Measurements from ENCODE around the gene GAPVD1. TPM values are rescaled to one million over a fixed set of nuclear protein-coding genes. Genes with fewer than 3 reads are reported as not detected.

GAPVD1 gene
- total RNA-seq, 1 experiment from 2014 or later = 39.5 TPM

GRCh38 chr9:125341566-125341965 lies 79.9 kb downstream of the GAPVD1 start:
- H2BK12ac ChIP-seq (ENCODE audit: insufficient read length, low read depth, low read length) = no peak overlapping the region
- H2BK5ac ChIP-seq (ENCODE audit: insufficient read length, low read length) = no peak overlapping the region
- H3K56ac ChIP-seq (ENCODE audit: insufficient read length, low read depth, low read length) = no peak overlapping the region
- H2BK15ac ChIP-seq (ENCODE audit: low read depth, low read length) = no peak overlapping the region
- H3T11ph ChIP-seq (ENCODE audit: low read length) = no peak overlapping the region
- Mint-ChIP-seq H3K4me1 (peaks cover 23 to 30% of the 10 kb centered on the region in 2 experiments), H3K27me3 (ENCODE audit: low read depth) (no peaks in the 10 kb centered on the region), H3K36me3 (ENCODE audit: insufficient read depth in 1 of 3, low read depth in 3 of 3) (peaks cover 5 to 34% (median 18%) of the 10 kb centered on the region in 3 experiments; a peak in 6 of 7 replicates), H3K4me3 (no peak overlapping the region), H3K27ac (peak overlapping the region in 1 of 3 experiments; percentile 81; a peak in 2 of 7 replicates), H3K9me3 (no peaks in the 10 kb centered on the region)
- no peak for DNase-seq
- H3K27ac ChIP-seq (ENCODE audit: insufficient read length, low read depth, low read length) = no peak overlapping the region
- H4K91ac ChIP-seq (ENCODE audit: insufficient read length, low read depth, low read length) = no peak overlapping the region
- TF ChIP-seq, protein P1, sequence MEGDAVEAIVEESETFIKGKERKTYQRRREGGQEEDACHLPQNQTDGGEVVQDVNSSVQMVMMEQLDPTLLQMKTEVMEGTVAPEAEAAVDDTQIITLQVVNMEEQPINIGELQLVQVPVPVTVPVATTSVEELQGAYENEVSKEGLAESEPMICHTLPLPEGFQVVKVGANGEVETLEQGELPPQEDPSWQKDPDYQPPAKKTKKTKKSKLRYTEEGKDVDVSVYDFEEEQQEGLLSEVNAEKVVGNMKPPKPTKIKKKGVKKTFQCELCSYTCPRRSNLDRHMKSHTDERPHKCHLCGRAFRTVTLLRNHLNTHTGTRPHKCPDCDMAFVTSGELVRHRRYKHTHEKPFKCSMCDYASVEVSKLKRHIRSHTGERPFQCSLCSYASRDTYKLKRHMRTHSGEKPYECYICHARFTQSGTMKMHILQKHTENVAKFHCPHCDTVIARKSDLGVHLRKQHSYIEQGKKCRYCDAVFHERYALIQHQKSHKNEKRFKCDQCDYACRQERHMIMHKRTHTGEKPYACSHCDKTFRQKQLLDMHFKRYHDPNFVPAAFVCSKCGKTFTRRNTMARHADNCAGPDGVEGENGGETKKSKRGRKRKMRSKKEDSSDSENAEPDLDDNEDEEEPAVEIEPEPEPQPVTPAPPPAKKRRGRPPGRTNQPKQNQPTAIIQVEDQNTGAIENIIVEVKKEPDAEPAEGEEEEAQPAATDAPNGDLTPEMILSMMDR (conservative IDR thresholded peaks at IDR 0.05) = no peak
- H3K4me1 ChIP-seq (ENCODE audit: insufficient read depth, low read length) = peaks cover 3% of the 10 kb centered on the region; the same call in 1 of the 2 replicates
- H3K23me2 ChIP-seq (ENCODE audit: insufficient read length, low read depth, low read length, poor library complexity, severe bottlenecking) = no peaks in the 10 kb centered on the region
- H3K23ac ChIP-seq (ENCODE audit: insufficient read length, low read depth, low read length) = no peak overlapping the region
- H3K79me1 ChIP-seq (ENCODE audit: insufficient read depth, low read depth, low read length, poor library complexity, severe bottlenecking) = peaks cover 2% of the 10 kb centered on the region
- H3K79me2 ChIP-seq (ENCODE audit: insufficient read depth, low read length) = no peaks in the 10 kb centered on the region
- no peak overlapping the region for H4K5ac ChIP-seq (ENCODE audit: insufficient read length, low read depth, low read length)
- H3K4me2 ChIP-seq (ENCODE audit: insufficient read depth, insufficient read length, low read length) = no peak overlapping the region
- H2BK120ac ChIP-seq (ENCODE audit: low read depth, low read length, poor library complexity, severe bottlenecking) = no peak overlapping the region
- H4K8ac ChIP-seq (replicated peaks; ENCODE audit: insufficient read length, low read depth, low read length) = no peak overlapping the region
- no peaks in the 10 kb centered on the region for H4K20me1 ChIP-seq (ENCODE audit: control insufficient read depth, insufficient read depth, insufficient read length)
- H2BK20ac ChIP-seq (ENCODE audit: low read depth, low read length, poor library complexity, severe bottlenecking) = no peak overlapping the region
- H3K14ac ChIP-seq (ENCODE audit: insufficient read depth, low read length) = no peak overlapping the region
- no peaks in the 10 kb centered on the region for H3K9me3 ChIP-seq (ENCODE audit: control insufficient read depth, low read depth, low read length)
- H2AK5ac ChIP-seq (ENCODE audit: insufficient read length, low read length) = no peak overlapping the region
- H3K18ac ChIP-seq (ENCODE audit: insufficient read length, low read depth, low read length) = no peak overlapping the region
- H2AFZ ChIP-seq (ENCODE audit: low read length) = no peak overlapping the region
- no peak overlapping the region for H3K4ac ChIP-seq (ENCODE audit: low read depth, low read length)
- H3K27me3 ChIP-seq (ENCODE audit: insufficient read depth, low read length) = no peaks in the 10 kb centered on the region
- WGBS (ENCODE audit: extremely low coverage, insufficient read length, low lambda C conversion rate) = no CpG with 5 or more reads among the region's 4 CpGs
- no peak overlapping the region for H3K9ac ChIP-seq (ENCODE audit: extremely low read depth, insufficient read length, low read length)

Measured in H9 (cell line).